GM18861 (cell line): ENCODE measurements around the gene RNASE3.
"Not testable (repeated sequence)": the region's sequence is repeated elsewhere in the genome, so short reads cannot be mapped to it uniquely, and the experiment has no call there.

Experiments used
- ATAC-seq: cut with Tn5 transposase; IDR thresholded peaks from one replicate; pipeline ENCODE4 v1.9.1; 2021; ENCODE audit not compliant: unreplicated experiment

The RNASE3 gene

GRCh38 chr14:20891126-20891825 lies at the start of gene RNASE3:
Gene RNASE3 (plus strand): TSS chr14:20891385. CDS start chr14:20891687, 302 bp downstream.
- ATAC-seq = not testable (repeated sequence)

DNA sequence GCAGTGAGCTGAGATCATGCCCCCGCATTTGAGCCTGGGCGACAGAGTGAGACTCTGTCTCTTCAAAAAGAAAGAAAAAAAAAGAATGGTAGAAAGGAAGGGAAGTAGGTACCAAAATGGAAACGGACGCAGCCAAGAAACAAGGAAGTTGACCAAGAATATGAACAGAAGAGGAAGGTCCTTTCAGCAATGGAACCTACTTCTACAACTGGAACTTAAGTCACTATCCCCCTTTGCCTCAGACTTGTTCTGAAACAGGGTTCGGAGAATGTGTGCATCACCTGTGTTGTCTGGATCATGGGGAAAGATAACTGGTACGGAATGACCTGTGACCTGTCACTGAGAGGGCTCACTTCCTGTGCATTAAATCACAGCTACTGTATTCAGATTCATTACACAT lies 44.6 kb upstream of the RNASE3 start:
- no peak for ATAC-seq

GRCh38 chr14:20848316-20848954 lies 42.8 kb upstream of the RNASE3 start:
- ATAC-seq = no peak

- no peak for ATAC-seq
Measured at GRCh38 chr14:20848955-20849570, 42.1 kb upstream of the RNASE3 start.

DNA sequence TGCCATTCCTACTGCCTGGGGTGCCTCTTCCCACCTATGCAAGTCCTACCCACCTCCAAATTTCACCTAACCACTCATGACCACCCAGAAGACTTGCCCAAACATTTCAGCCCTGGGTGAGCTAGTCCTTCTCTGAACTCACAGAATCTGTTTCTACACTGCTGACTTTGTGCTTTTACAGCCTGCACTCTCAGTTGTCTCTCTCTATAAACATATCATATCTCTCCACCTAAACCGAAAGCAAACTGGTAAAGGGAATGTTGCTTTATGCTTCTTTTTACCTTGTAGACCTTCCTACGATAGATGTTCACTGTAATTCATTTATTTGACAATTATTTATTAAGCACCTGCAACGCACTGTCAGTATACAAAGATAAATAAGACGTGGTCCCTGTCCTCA lies 38.1 kb upstream of the RNASE3 start:
- ATAC-seq = no peak

DNA sequence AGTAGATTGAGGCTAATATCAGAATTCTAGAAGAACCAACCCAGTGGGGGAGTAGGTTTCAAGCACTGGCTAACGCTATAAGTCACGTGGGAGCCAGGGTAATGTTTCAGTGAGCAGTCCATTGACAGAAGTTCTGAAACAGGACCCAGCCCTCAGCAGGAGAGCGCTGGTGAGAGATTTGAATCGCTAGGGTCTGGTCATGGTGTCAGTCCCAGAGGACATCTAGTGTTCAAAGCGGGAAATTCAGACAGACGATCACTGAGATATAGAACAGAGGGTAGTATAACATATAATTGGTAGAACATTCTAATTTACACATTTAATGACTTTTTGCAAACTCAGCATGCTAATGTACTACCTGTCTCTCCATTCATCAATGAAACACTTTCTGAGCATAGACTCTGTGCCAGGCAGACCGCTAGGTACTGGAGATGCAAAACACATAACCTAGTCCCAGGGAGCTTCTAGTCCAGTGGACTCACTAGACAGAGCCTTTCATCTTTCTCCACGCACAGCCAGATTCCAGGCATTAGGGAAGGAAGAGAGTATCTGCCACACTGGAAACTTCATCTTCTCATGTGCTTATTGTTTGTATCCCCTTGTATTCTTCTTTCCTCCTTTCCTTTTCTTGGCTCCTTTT lies 35.4 kb upstream of the RNASE3 start:
- peak; percentile 92 for ATAC-seq

DNA sequence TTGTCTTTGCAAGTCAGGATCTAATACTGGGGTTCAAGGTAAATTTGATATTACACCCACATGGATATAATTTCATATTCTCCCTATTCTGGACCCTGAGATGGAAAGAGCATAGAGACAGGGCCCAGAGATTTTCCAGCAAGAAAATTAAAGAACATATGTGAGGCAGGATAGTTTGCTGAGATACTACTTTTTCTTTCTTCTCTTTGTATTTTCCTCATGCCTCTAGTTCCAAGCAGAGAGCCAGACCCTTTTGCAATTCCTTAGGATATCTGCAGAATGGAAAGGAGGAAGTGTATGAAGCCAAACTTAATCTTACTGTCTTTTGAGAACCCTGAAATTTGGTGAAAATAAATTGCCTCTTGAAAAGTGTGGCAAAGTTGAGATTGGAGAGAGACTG lies 34.0 kb upstream of the RNASE3 start:
- no peak for ATAC-seq

GRCh38 chr14:20857630-20858261 lies 33.4 kb upstream of the RNASE3 start:
- no peak for ATAC-seq

- ATAC-seq = no peak
Measured at GRCh38 chr14:20866194-20866593, 25.0 kb upstream of the RNASE3 start.

- no peak for ATAC-seq
Measured at GRCh38 chr14:20866963-20867362, 24.2 kb upstream of the RNASE3 start.

DNA sequence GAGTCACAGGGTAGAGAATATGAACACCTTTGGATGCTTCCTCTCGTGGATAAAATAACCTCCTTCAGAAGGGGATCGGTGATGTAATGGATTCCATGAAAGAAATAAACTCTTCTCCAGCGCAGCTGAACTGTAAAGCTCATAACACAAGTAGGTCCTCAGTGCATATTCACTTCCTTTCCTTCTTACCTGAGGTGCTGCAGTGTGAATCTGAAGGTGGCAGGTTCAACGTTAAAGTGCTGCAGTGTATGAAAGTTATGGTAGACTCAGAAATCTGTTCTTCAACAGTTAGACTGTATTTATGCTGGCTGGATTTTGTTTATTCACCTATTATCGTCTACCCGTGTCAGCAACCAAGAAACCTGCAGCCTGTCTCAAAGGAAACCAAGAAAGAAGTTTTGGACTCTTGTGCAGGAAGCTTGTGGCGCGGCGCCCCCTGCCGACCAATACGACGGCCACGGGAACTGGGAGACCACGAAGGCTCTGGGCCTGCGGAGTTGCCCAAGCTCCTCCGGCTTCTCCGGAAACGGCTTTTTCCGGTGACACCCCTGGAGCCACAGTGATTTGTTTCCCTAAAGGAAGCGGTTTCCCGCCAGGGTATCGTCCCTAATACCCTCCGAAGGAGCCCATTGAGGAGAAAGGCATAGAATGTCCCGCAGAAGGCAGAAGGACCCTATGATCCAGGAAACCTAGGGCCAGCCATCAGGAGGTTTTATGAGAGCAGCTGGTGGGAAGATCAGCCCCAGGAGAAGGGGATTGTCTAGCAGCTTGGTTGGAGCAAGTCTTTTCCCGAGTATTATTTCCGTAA lies 17.6 kb upstream of the RNASE3 start:
- ATAC-seq = peak; percentile 54

- ATAC-seq = no peak
Measured at GRCh38 chr14:20877016-20877415, 14.2 kb upstream of the RNASE3 start.

GRCh38 chr14:20878695-20879094 lies 12.5 kb upstream of the RNASE3 start:
- no peak for ATAC-seq

- not testable (repeated sequence) for ATAC-seq
Measured at GRCh38 chr14:20881229-20881628, 10.0 kb upstream of the RNASE3 start.

DNA sequence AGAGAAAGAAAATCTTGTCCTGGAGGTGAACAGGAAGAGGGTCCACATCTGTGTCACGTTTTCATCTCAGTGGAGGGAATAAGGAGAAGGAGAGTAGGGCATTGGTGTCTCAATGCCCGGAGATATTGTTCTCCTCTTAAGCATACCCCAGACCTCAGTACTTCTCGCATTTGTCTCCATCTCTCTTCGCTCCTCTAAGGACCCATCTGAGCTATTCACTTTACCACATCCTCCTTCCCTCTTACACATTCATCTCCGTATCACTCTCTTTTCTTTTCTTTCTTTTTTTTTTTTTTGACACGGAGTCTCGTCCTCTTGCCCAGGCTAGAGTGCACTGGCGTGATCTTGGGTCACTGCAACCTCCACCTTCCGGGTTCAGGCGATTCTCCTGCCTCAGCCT lies 8.4 kb upstream of the RNASE3 start:
- ATAC-seq = not testable (repeated sequence)

GRCh38 chr14:20888411-20888810 lies 2.8 kb upstream of the RNASE3 start:
- ATAC-seq = not testable (repeated sequence)

- ATAC-seq = not testable (repeated sequence)
Measured at GRCh38 chr14:20895322-20895721, 4.1 kb downstream of the RNASE3 start.

- ATAC-seq = no peak
Measured at GRCh38 chr14:20904393-20905029, 13.3 kb downstream of the RNASE3 start.

DNA sequence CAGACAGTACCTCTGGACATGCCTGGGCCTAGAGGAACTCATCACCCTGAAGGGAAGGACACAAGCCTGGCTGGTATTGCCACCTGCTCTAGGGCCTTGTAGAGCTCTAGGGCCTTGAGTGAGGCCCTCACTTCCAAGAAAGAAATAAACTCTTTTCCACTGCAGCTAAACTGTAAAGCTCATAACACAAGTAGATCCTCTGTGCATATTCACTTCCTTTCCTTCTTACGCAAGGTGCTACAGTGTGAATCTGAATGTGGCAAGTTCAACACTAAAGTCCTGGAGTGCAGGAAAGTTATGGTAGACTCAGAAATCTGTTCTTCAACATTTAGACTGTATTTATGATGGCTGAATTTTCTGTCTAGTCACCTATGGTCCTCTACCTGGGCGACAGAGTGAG lies 14.5 kb downstream of the RNASE3 start:
- ATAC-seq = no peak

- no peak for ATAC-seq
Measured at GRCh38 chr14:20907214-20907613, 16.0 kb downstream of the RNASE3 start.
